Right lobe of liver (tissue), 4 donors: ENCODE results near the gene HES2.

Experiments used
- CTCF ChIP-seq, 4 donors: fragments of 200-600 bp in 3 of 4; fragments of 450-650 bp in 1 of 4; IDR thresholded peaks; one replicate each; pipeline versions ENCODE4 v1.5.1 to v1.8.0; 2016 to 2022; ENCODE audit warnings: antibody characterized with exemption in 4 of 4, mild to moderate bottlenecking in 2 of 4
- POLR2A ChIP-seq: fragments of 450-650 bp; IDR thresholded peaks from one replicate; pipeline ENCODE4 v1.6.1; 2017; ENCODE audit warnings: antibody characterized with exemption, mild to moderate bottlenecking
- donor health status: DM: no; HTN: no; CAD: no.
- donor health status: DM: no; HTN: no; CAD: no.
- donor health status: DM: no; HTN: yes; CAD: no.

- TF ChIP-seq CTCF (IDR thresholded peaks at IDR 0.05) (no peak), POLR2A (no peak)
Observed at GRCh38 chr1:6468729-6469461, 49.2 kb upstream of the HES2 start.
